ENCODE results near the gene GOLGA8J. TPM values are rescaled to one million over a fixed set of nuclear protein-coding genes. Genes with fewer than 3 reads are reported as not detected.
"Not testable (repeated sequence)": the region's sequence is repeated elsewhere in the genome, so short reads cannot be mapped to it uniquely, and the experiment has no call there.

Gene GOLGA8J
- total RNA-seq, 2 donors from 2014 or later: 0.40 TPM; not detected in 1

GRCh38 chr15:30130066-30130465 is 47.3 kb downstream of the GOLGA8J start:
- not testable (repeated sequence) for DNase-seq; H3K4me1 ChIP-seq (ENCODE audit: control insufficient read depth, insufficient read depth, low read length); H3K27ac Mint-ChIP-seq; H3K4me3 Mint-ChIP-seq; H3K9ac ChIP-seq (ENCODE audit: extremely low read depth, low read length, poor library complexity, severe bottlenecking); H3K27me3 Mint-ChIP-seq (ENCODE audit: insufficient read depth); H3K4me3 ChIP-seq (ENCODE audit: low read length); H3K27me3 ChIP-seq (ENCODE audit: control insufficient read depth, insufficient read depth, low read length, poor library complexity, severe bottlenecking); H3K27ac ChIP-seq (ENCODE audit: low read depth, low read length); H3K36me3 ChIP-seq (ENCODE audit: control insufficient read depth, insufficient read depth, low read length); H3K9me3 ChIP-seq (ENCODE audit: control insufficient read depth, low read length); H3K36me3 Mint-ChIP-seq (ENCODE audit: low read depth); H3K4me1 Mint-ChIP-seq; H3K9me3 Mint-ChIP-seq
- 18% methylated on average over 1 of the region's 2 CpGs; no CpG with 5 or more reads in 1 of the 2 experiments for WGBS, 2 experiments (ENCODE audit: insufficient coverage in 1 of 2, insufficient read length in 1 of 2)
- peak; percentile 13 for TF ChIP-seq CTCF (conservative IDR thresholded peaks at IDR 0.05)

- H3K9ac ChIP-seq (ENCODE audit: extremely low read depth, low read length, poor library complexity, severe bottlenecking); H3K4me1 ChIP-seq (ENCODE audit: control insufficient read depth, insufficient read depth, low read length); H3K4me3 Mint-ChIP-seq; DNase-seq; H3K27ac Mint-ChIP-seq; H3K27ac ChIP-seq (ENCODE audit: low read depth, low read length); H3K36me3 ChIP-seq (ENCODE audit: control insufficient read depth, insufficient read depth, low read length); H3K27me3 Mint-ChIP-seq (ENCODE audit: insufficient read depth); H3K4me1 Mint-ChIP-seq; H3K27me3 ChIP-seq (ENCODE audit: control insufficient read depth, insufficient read depth, low read length, poor library complexity, severe bottlenecking); H3K4me3 ChIP-seq (ENCODE audit: low read length); H3K9me3 Mint-ChIP-seq; H3K9me3 ChIP-seq (ENCODE audit: control insufficient read depth, low read length); H3K36me3 Mint-ChIP-seq (ENCODE audit: low read depth): not testable (repeated sequence)
- WGBS, 2 experiments (ENCODE audit: insufficient coverage in 1 of 2, insufficient read length in 1 of 2): no CpG with 5 or more reads among the region's 7 CpGs
Observed at GRCh38 chr15:30134751-30135150, 52.0 kb downstream of the GOLGA8J start, which contains the start of gene GOLGA8T. GOLGA8T (plus strand) TSS chr15:30135051; CDS start chr15:30135149, 98 bp downstream.

Other genes starting within 250 kb of the GOLGA8J start
- gene GOLGA8T, start 52.1 kb downstream of the GOLGA8J start, total RNA-seq: under 1 TPM; 0.20 to 0.58 TPM

All from endodermal cell (in vitro differentiated cells).